ENCODE measurements around the gene MYLIP. TPM values are rescaled to one million over a fixed set of nuclear protein-coding genes. Genes with fewer than 3 reads are reported as not detected.

MYLIP gene
- polyA plus RNA-seq, 1 experiment: 6.5 TPM

- Histone ChIP-seq H3K36me3 (ENCODE audit: control insufficient read depth, insufficient read depth, low read length) (no peaks in the 10 kb centered on the region), H3K4me3 (ENCODE audit: low read depth, low read length) (no peak overlapping the region), H3K27me3 (ENCODE audit: control insufficient read depth, insufficient read depth, low read length) (peaks cover 9% of the 10 kb centered on the region)
- ChIA-PET POLR2A (no interaction called here), CTCF (no interaction called here)
- no peak for DNase-seq (ENCODE audit: low read depth)
- no peak for TF ChIP-seq CTCF (IDR thresholded peaks at IDR 0.05; ENCODE audit: insufficient read depth, low read depth, low read length)
Measured at GRCh38 chr6:16162003-16162402, 33.1 kb downstream of the MYLIP start.

GRCh38 chr6:16163066-16163465 is 34.2 kb downstream of the MYLIP start:
- POLR2A ChIA-PET: no interaction called here
- H3K36me3 ChIP-seq (ENCODE audit: control insufficient read depth, insufficient read depth, low read length): no peaks in the 10 kb centered on the region
- no peak for DNase-seq (ENCODE audit: low read depth)
- H3K4me3 ChIP-seq (ENCODE audit: low read depth, low read length): no peak overlapping the region
- H3K27me3 ChIP-seq (ENCODE audit: control insufficient read depth, insufficient read depth, low read length): peaks cover 13% of the 10 kb centered on the region
- CTCF ChIA-PET: no interaction called here
- no peak for TF ChIP-seq CTCF (IDR thresholded peaks at IDR 0.05; ENCODE audit: insufficient read depth, low read depth, low read length)

GRCh38 chr6:16163535-16164300 is 34.8 kb downstream of the MYLIP start:
- ChIA-PET CTCF (interaction anchor here (0.6 to 1.1 kb wide), 2 partner anchors 11 to 471 kb away, joined by 3 read pairs; no protein-coding TSS in a partner anchor), POLR2A (no interaction called here)
- no peak overlapping the region for H3K4me3 ChIP-seq (ENCODE audit: low read depth, low read length)
- DNase-seq (ENCODE audit: low read depth): no peak
- no peaks in the 10 kb centered on the region for H3K36me3 ChIP-seq (ENCODE audit: control insufficient read depth, insufficient read depth, low read length)
- TF ChIP-seq CTCF (IDR thresholded peaks at IDR 0.05; ENCODE audit: insufficient read depth, low read depth, low read length): no peak
- peaks cover 13% of the 10 kb centered on the region for H3K27me3 ChIP-seq (ENCODE audit: control insufficient read depth, insufficient read depth, low read length)

GRCh38 chr6:16165641-16166040 is 36.8 kb downstream of the MYLIP start:
- ChIA-PET POLR2A (no interaction called here), CTCF (interaction anchor here (1.6 to 1.8 kb wide), 2 partner anchors 19 to 474 kb away, joined by 3 to 9 read pairs; no protein-coding TSS in a partner anchor)
- Histone ChIP-seq H3K4me3 (ENCODE audit: low read depth, low read length) (no peak overlapping the region), H3K27me3 (ENCODE audit: control insufficient read depth, insufficient read depth, low read length) (peaks cover 11% of the 10 kb centered on the region), H3K36me3 (ENCODE audit: control insufficient read depth, insufficient read depth, low read length) (no peaks in the 10 kb centered on the region)
- TF ChIP-seq CTCF (IDR thresholded peaks at IDR 0.05; ENCODE audit: insufficient read depth, low read depth, low read length): no peak
- no peak for DNase-seq (ENCODE audit: low read depth)

GRCh38 chr6:16166871-16167608 is 38.2 kb downstream of the MYLIP start:
- Histone ChIP-seq H3K27me3 (ENCODE audit: control insufficient read depth, insufficient read depth, low read length) (peaks cover 14% of the 10 kb centered on the region), H3K36me3 (ENCODE audit: control insufficient read depth, insufficient read depth, low read length) (no peaks in the 10 kb centered on the region), H3K4me3 (ENCODE audit: low read depth, low read length) (no peak overlapping the region)
- ChIA-PET POLR2A (no interaction called here), CTCF (interaction anchor here (0.6 to 1.8 kb wide), 5 partner anchors 17 to 477 kb away, joined by 3 to 9 read pairs (median 4); no protein-coding TSS in a partner anchor)
- no peak for TF ChIP-seq CTCF (IDR thresholded peaks at IDR 0.05; ENCODE audit: insufficient read depth, low read depth, low read length)
- no peak for DNase-seq (ENCODE audit: low read depth)

Data from BJ (cell line).